ENCODE results near the gene TRIO.

The TRIO gene

GRCh38 chr5:14460844-14461398, 317.8 kb downstream of the TRIO start:
- Histone ChIP-seq H3K4me3 (ENCODE audit: low read depth, low read length) (no peak overlapping the region), H3K4me1 (ENCODE audit: control insufficient read depth, insufficient read depth, low read length) (peaks cover 5% of the 10 kb centered on the region), H3K36me3 (ENCODE audit: control insufficient read depth in 2 of 2, insufficient read depth in 1 of 2, low read length in 2 of 2) (peaks cover 15 to 44% of the 10 kb centered on the region in 2 experiments), H3K27ac (ENCODE audit: extremely low read depth, low read depth, low read length) (no peak overlapping the region), H3K9me3 (ENCODE audit: control insufficient read depth, insufficient read depth, low read depth, low read length) (no peaks in the 10 kb centered on the region)
- CTCF ChIA-PET, result interaction anchor here (0.6 to 1.2 kb wide), 2 partner anchors 30 to 1366 kb away, joined by 4 to 5 read pairs; no protein-coding TSS in a partner anchor
- POLR2A ChIA-PET, result no interaction called here
- TF ChIP-seq SP3 (tag by site-specific recombination; IDR thresholded peaks at IDR 0.05), result no peak
- TF ChIP-seq ZNF324 (tag by site-specific recombination; IDR thresholded peaks at IDR 0.05), result no peak
- no peak for TF ChIP-seq ZSCAN30 (tag by site-specific recombination; IDR thresholded peaks at IDR 0.05)
- no peak for TF ChIP-seq ZNF23 (tag by site-specific recombination; IDR thresholded peaks at IDR 0.05; ENCODE audit: borderline replicate concordance)
- TF ChIP-seq ZNF138 (tag by site-specific recombination; IDR thresholded peaks at IDR 0.05; ENCODE audit: borderline replicate concordance), result no peak
- no peak for TF ChIP-seq ZNF16 (tag by site-specific recombination; IDR thresholded peaks at IDR 0.05; ENCODE audit: low read depth)
- no peak for TF ChIP-seq ZNF26 (tag by site-specific recombination; IDR thresholded peaks at IDR 0.05)
- no peak for TF ChIP-seq ZNF24 (tag by site-specific recombination; IDR thresholded peaks at IDR 0.05)
- TF ChIP-seq ZNF837 (tag by site-specific recombination; IDR thresholded peaks at IDR 0.05), result no peak

DNA sequence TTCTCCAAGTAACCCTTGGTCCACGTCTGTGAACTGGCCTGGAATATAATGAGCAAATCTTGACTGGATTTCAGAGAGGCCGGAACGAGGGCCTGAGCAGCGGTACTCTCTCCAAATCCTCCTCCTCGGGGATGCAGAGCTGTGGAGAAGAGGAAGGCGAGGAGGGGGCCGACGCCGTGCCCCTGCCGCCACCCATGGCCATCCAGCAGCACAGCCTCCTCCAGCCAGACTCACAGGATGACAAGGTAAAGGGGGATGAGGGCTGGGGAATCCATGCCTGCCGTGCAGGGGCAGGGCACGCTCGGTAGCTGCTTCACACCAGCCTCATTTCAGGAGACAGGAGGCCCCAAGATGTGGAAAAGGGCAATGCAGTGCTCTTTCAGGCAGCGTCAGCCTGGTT, 319.5 kb downstream of the TRIO start:
- TF ChIP-seq ZNF433 (tag by site-specific recombination; IDR thresholded peaks at IDR 0.05; ENCODE audit: low read depth) (no peak), ZNF677 (tag by site-specific recombination; IDR thresholded peaks at IDR 0.05) (no peak), ZNF274 (IDR thresholded peaks at IDR 0.05; ENCODE audit: low read length) (no peak), ZNF274 (tag by site-specific recombination; IDR thresholded peaks at IDR 0.05; ENCODE audit: borderline replicate concordance) (no peak), ZNF585B (tag by site-specific recombination; IDR thresholded peaks at IDR 0.05) (no peak), ZNF600 (tag by site-specific recombination; IDR thresholded peaks at IDR 0.05) (peak; percentile 55), ZNF776 (tag by site-specific recombination; IDR thresholded peaks at IDR 0.05; ENCODE audit: borderline replicate concordance) (no peak)
- TF ChIP-seq, protein P1, sequence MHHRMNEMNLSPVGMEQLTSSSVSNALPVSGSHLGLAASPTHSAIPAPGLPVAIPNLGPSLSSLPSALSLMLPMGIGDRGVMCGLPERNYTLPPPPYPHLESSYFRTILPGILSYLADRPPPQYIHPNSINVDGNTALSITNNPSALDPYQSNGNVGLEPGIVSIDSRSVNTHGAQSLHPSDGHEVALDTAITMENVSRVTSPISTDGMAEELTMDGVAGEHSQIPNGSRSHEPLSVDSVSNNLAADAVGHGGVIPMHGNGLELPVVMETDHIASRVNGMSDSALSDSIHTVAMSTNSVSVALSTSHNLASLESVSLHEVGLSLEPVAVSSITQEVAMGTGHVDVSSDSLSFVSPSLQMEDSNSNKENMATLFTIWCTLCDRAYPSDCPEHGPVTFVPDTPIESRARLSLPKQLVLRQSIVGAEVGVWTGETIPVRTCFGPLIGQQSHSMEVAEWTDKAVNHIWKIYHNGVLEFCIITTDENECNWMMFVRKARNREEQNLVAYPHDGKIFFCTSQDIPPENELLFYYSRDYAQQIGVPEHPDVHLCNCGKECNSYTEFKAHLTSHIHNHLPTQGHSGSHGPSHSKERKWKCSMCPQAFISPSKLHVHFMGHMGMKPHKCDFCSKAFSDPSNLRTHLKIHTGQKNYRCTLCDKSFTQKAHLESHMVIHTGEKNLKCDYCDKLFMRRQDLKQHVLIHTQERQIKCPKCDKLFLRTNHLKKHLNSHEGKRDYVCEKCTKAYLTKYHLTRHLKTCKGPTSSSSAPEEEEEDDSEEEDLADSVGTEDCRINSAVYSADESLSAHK (tag by site-specific recombination; IDR thresholded peaks at IDR 0.05), result no peak
- H3K27ac ChIP-seq (ENCODE audit: extremely low read depth, low read depth, low read length), result no peak overlapping the region
- H3K36me3 ChIP-seq (ENCODE audit: control insufficient read depth in 2 of 2, insufficient read depth in 1 of 2, low read length in 2 of 2), result peaks cover 30 to 60% of the 10 kb centered on the region in 2 experiments
- POLR2A ChIA-PET, result no interaction called here
- CTCF ChIA-PET, result interaction anchor here (0.7 to 1.5 kb wide), 2 partner anchors 186 to 1993 kb away, joined by 3 to 4 read pairs; no protein-coding TSS in a partner anchor
- H3K9me3 ChIP-seq (ENCODE audit: control insufficient read depth, insufficient read depth, low read depth, low read length), result no peaks in the 10 kb centered on the region
- no peak overlapping the region for H3K4me3 ChIP-seq (ENCODE audit: low read depth, low read length)
- H3K4me1 ChIP-seq (ENCODE audit: control insufficient read depth, insufficient read depth, low read length), result peaks cover 5% of the 10 kb centered on the region

GRCh38 chr5:14463629-14464028, 320.5 kb downstream of the TRIO start:
- ChIA-PET POLR2A (interaction anchor here (0.5 kb wide), 1 partner anchor 175 kb away, joined by 3 read pairs; no protein-coding TSS in a partner anchor), CTCF (interaction anchor here (0.6 to 1.5 kb wide), 3 partner anchors 111 to 1992 kb away, joined by 3 to 4 read pairs (median 3); no protein-coding TSS in a partner anchor)
- Histone ChIP-seq H3K9me3 (ENCODE audit: control insufficient read depth, insufficient read depth, low read depth, low read length) (no peaks in the 10 kb centered on the region), H3K4me3 (ENCODE audit: low read depth, low read length) (no peak overlapping the region), H3K27ac (ENCODE audit: extremely low read depth, low read depth, low read length) (no peak overlapping the region), H3K36me3 (ENCODE audit: control insufficient read depth in 2 of 2, insufficient read depth in 1 of 2, low read length in 2 of 2) (peaks cover 30 to 68% of the 10 kb centered on the region in 2 experiments), H3K4me1 (ENCODE audit: control insufficient read depth, insufficient read depth, low read length) (no peaks in the 10 kb centered on the region; the same call in none of the 2 replicates)
- TF ChIP-seq, protein P2, sequence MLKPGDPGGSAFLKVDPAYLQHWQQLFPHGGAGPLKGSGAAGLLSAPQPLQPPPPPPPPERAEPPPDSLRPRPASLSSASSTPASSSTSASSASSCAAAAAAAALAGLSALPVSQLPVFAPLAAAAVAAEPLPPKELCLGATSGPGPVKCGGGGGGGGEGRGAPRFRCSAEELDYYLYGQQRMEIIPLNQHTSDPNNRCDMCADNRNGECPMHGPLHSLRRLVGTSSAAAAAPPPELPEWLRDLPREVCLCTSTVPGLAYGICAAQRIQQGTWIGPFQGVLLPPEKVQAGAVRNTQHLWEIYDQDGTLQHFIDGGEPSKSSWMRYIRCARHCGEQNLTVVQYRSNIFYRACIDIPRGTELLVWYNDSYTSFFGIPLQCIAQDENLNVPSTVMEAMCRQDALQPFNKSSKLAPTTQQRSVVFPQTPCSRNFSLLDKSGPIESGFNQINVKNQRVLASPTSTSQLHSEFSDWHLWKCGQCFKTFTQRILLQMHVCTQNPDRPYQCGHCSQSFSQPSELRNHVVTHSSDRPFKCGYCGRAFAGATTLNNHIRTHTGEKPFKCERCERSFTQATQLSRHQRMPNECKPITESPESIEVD (tag by site-specific recombination; IDR thresholded peaks at IDR 0.05), result peak; percentile 51
- TF ChIP-seq SETDB1 (IDR thresholded peaks at IDR 0.05; ENCODE audit: insufficient read length, low read length), result no peak
- peak; percentile 53 for TF ChIP-seq IKZF3 (tag by site-specific recombination; IDR thresholded peaks at IDR 0.05)
